T-helper 2 cell treated with Interferon-gamma antibody and Interleukin-4, amounts not matched to agents 5 μg/mL and 100 μg/mL, for 36 hours (primary cell): Measurements from ENCODE around the gene KIFC1.
"Not testable (repeated sequence)": the region's sequence is repeated elsewhere in the genome, so short reads cannot be mapped to it uniquely, and the experiment has no call there.

Experiments
- DNase-seq: peaks from one replicate; pipeline ENCODE4 v3.0.0; 2021; ENCODE audit warnings: low spot score
- H3K27ac Mint-ChIP-seq: one replicate; pipeline ENCODE4 v1.8.0; 2021; ENCODE audit warnings: mild to moderate bottlenecking, mixed read lengths
- H3K27me3 Mint-ChIP-seq: one replicate; pipeline ENCODE4 v1.8.0; 2021; ENCODE audit warnings: low read depth, mixed read lengths
- H3K36me3 Mint-ChIP-seq: one replicate; pipeline ENCODE4 v1.8.0; 2021; ENCODE audit warnings: low read depth, mixed read lengths
- H3K4me1 Mint-ChIP-seq: one replicate; pipeline ENCODE4 v1.8.0; 2021; ENCODE audit warnings: low read depth, mixed read lengths
- H3K4me3 Mint-ChIP-seq: one replicate; pipeline ENCODE4 v1.8.0; 2022; ENCODE audit warnings: mild to moderate bottlenecking, moderate library complexity, mixed read lengths
- H3K9me3 Mint-ChIP-seq: one replicate; pipeline ENCODE4 v1.8.0; 2021; ENCODE audit warnings: mixed read lengths

Gene KIFC1

GRCh38 chr6:33390173-33390572 lies 1.4 kb upstream of the KIFC1 start:
- Mint-ChIP-seq H3K4me3 (no peak overlapping the region), H3K27me3 (no peaks in the 10 kb centered on the region), H3K27ac (peak overlapping the region; percentile 90), H3K36me3 (peaks cover 23% of the 10 kb centered on the region), H3K4me1 (peaks cover 29% of the 10 kb centered on the region), H3K9me3 (no peaks in the 10 kb centered on the region)
- no peak for DNase-seq

GRCh38 chr6:33390767-33391277 lies 801 bp upstream of the KIFC1 start:
- Mint-ChIP-seq H3K4me3 (peak overlapping the region; percentile 95), H3K36me3 (peaks cover 27% of the 10 kb centered on the region), H3K27me3 (no peaks in the 10 kb centered on the region), H3K4me1 (peaks cover 34% of the 10 kb centered on the region), H3K9me3 (no peaks in the 10 kb centered on the region), H3K27ac (peak overlapping the region; percentile 90)
- DNase-seq, result no peak

- Mint-ChIP-seq H3K36me3 (peaks cover 33% of the 10 kb centered on the region), H3K27ac (peak overlapping the region; percentile 90), H3K4me1 (peaks cover 37% of the 10 kb centered on the region), H3K9me3 (no peaks in the 10 kb centered on the region), H3K27me3 (no peaks in the 10 kb centered on the region), H3K4me3 (peak overlapping the region; percentile 95)
- peak; percentile 66 for DNase-seq
These were observed 435 bp downstream of the KIFC1 start for GRCh38 chr6:33391922-33392594.

- H3K4me3 Mint-ChIP-seq, result peak overlapping the region; percentile 95
- no peaks in the 10 kb centered on the region for H3K27me3 Mint-ChIP-seq
- peak overlapping the region; percentile 90 for H3K27ac Mint-ChIP-seq
- DNase-seq, result no peak
- peaks cover 34% of the 10 kb centered on the region for H3K36me3 Mint-ChIP-seq
- no peaks in the 10 kb centered on the region for H3K9me3 Mint-ChIP-seq
- peaks cover 39% of the 10 kb centered on the region for H3K4me1 Mint-ChIP-seq
These were observed 949 bp downstream of the KIFC1 start for GRCh38 chr6:33392595-33392948.

- Mint-ChIP-seq H3K4me3 (peak overlapping the region; percentile 95), H3K27ac (peak overlapping the region; percentile 90), H3K9me3 (no peaks in the 10 kb centered on the region), H3K27me3 (no peaks in the 10 kb centered on the region), H3K36me3 (peaks cover 38% of the 10 kb centered on the region), H3K4me1 (peaks cover 43% of the 10 kb centered on the region)
- no peak for DNase-seq
These were observed 1.4 kb downstream of the KIFC1 start for GRCh38 chr6:33392979-33393378.

- DNase-seq, result no peak
- no peaks in the 10 kb centered on the region for H3K27me3 Mint-ChIP-seq
- no peak overlapping the region for H3K4me3 Mint-ChIP-seq
- peaks cover 51% of the 10 kb centered on the region for H3K36me3 Mint-ChIP-seq
- H3K27ac Mint-ChIP-seq, result peak overlapping the region; percentile 78
- peaks cover 39% of the 10 kb centered on the region for H3K4me1 Mint-ChIP-seq
- no peaks in the 10 kb centered on the region for H3K9me3 Mint-ChIP-seq
These were observed 5.9 kb downstream of the KIFC1 start for GRCh38 chr6:33397541-33397940.

GRCh38 chr6:33398601-33399000 lies 7.0 kb downstream of the KIFC1 start:
- Mint-ChIP-seq H3K36me3 (peaks cover 53% of the 10 kb centered on the region), H3K4me1 (peaks cover 32% of the 10 kb centered on the region)
- H3K9me3 Mint-ChIP-seq, H3K4me3 Mint-ChIP-seq, DNase-seq, H3K27ac Mint-ChIP-seq, H3K27me3 Mint-ChIP-seq: not testable (repeated sequence)

GRCh38 chr6:33399881-33400280 lies 8.3 kb downstream of the KIFC1 start:
- Mint-ChIP-seq H3K36me3 (peaks cover 57% of the 10 kb centered on the region), H3K4me1 (peaks cover 29% of the 10 kb centered on the region)
- DNase-seq, H3K9me3 Mint-ChIP-seq, H3K4me3 Mint-ChIP-seq, H3K27ac Mint-ChIP-seq, H3K27me3 Mint-ChIP-seq: not testable (repeated sequence)

- DNase-seq, result no peak
- Mint-ChIP-seq H3K36me3 (peaks cover 67% of the 10 kb centered on the region), H3K27me3 (no peaks in the 10 kb centered on the region), H3K9me3 (no peaks in the 10 kb centered on the region), H3K27ac (peak overlapping the region; percentile 56), H3K4me1 (peaks cover 21% of the 10 kb centered on the region), H3K4me3 (no peak overlapping the region)
These were observed 13.3 kb downstream of the KIFC1 start for GRCh38 chr6:33404884-33405283.

- Mint-ChIP-seq H3K9me3 (no peaks in the 10 kb centered on the region), H3K27me3 (no peaks in the 10 kb centered on the region), H3K4me3 (peak overlapping the region; percentile 21), H3K36me3 (peaks cover 66% of the 10 kb centered on the region), H3K4me1 (peaks cover 24% of the 10 kb centered on the region), H3K27ac (peak overlapping the region; percentile 50)
- DNase-seq, result no peak
These were observed 13.8 kb downstream of the KIFC1 start for GRCh38 chr6:33405386-33405940.

GRCh38 chr6:33406126-33406525 lies 14.5 kb downstream of the KIFC1 start:
- Mint-ChIP-seq H3K9me3 (no peaks in the 10 kb centered on the region), H3K27me3 (no peaks in the 10 kb centered on the region), H3K36me3 (peaks cover 66% of the 10 kb centered on the region), H3K4me1 (peaks cover 24% of the 10 kb centered on the region), H3K27ac (peak overlapping the region; percentile 50), H3K4me3 (no peak overlapping the region)
- no peak for DNase-seq

GRCh38 chr6:33407132-33407718 lies 15.6 kb downstream of the KIFC1 start:
- Mint-ChIP-seq H3K36me3 (peaks cover 64% of the 10 kb centered on the region), H3K9me3 (no peaks in the 10 kb centered on the region), H3K4me3 (no peak overlapping the region), H3K27me3 (no peaks in the 10 kb centered on the region), H3K27ac (no peak overlapping the region), H3K4me1 (peaks cover 30% of the 10 kb centered on the region)
- DNase-seq, result no peak

GRCh38 chr6:33410050-33410710 lies 18.6 kb downstream of the KIFC1 start:
- H3K27me3 Mint-ChIP-seq, result no peaks in the 10 kb centered on the region
- peak overlapping the region; percentile 97 for H3K27ac Mint-ChIP-seq
- H3K9me3 Mint-ChIP-seq, result no peaks in the 10 kb centered on the region
- peaks cover 35% of the 10 kb centered on the region for H3K4me1 Mint-ChIP-seq
- peak overlapping the region; percentile 88 for H3K4me3 Mint-ChIP-seq
- DNase-seq, result peak; percentile 99
- H3K36me3 Mint-ChIP-seq, result peaks cover 60% of the 10 kb centered on the region
